Measurements from ENCODE around the gene ZCCHC7.

DNA sequence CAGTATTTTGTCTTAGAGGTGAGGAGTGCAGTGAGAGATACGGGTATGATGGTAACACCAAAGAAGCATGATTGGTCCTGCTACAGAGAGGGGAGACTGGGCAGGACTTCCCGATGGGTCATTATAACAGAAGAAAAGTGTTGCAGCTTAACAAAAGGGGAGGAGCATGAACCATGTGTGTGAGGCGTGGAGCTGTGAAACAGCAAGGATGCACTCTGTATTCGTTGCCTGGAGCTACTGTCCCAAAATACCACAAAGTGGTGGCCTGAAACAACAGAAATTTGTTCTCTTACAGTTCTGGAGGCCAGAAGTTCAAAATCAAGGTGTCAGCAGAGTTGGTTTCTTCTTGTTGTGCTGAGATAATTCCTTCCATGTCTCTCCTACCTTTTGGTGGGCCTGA, 242.8 kb downstream of the ZCCHC7 start:
- TF ChIP-seq, protein P1, sequence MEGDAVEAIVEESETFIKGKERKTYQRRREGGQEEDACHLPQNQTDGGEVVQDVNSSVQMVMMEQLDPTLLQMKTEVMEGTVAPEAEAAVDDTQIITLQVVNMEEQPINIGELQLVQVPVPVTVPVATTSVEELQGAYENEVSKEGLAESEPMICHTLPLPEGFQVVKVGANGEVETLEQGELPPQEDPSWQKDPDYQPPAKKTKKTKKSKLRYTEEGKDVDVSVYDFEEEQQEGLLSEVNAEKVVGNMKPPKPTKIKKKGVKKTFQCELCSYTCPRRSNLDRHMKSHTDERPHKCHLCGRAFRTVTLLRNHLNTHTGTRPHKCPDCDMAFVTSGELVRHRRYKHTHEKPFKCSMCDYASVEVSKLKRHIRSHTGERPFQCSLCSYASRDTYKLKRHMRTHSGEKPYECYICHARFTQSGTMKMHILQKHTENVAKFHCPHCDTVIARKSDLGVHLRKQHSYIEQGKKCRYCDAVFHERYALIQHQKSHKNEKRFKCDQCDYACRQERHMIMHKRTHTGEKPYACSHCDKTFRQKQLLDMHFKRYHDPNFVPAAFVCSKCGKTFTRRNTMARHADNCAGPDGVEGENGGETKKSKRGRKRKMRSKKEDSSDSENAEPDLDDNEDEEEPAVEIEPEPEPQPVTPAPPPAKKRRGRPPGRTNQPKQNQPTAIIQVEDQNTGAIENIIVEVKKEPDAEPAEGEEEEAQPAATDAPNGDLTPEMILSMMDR (conservative IDR thresholded peaks at IDR 0.05; ENCODE audit: low read length): no peak
- TF ChIP-seq EZH2phosphoT487 (IDR thresholded peaks at IDR 0.05; ENCODE audit: borderline replicate concordance): no peak

All from Loucy (cell line).